Measurements from ENCODE around the gene GLB1L3.
"Not testable (repeated sequence)": the region's sequence is repeated elsewhere in the genome, so short reads cannot be mapped to it uniquely, and the experiment has no call there.

GLB1L3 gene

GRCh38 chr11:134275188-134275533, 1.0 kb upstream of the GLB1L3 start:
- no peak for DNase-seq (ENCODE audit: low read depth in 4 of 4, low spot score in 1 of 4)

GRCh38 chr11:134276396-134277182, 410 bp downstream of the GLB1L3 start:
- DNase-seq (ENCODE audit: low read depth in 4 of 4, low spot score in 1 of 4) = no peak

GRCh38 chr11:134277183-134278001, 1.2 kb downstream of the GLB1L3 start:
- no peak for DNase-seq (ENCODE audit: low read depth in 4 of 4, low spot score in 1 of 4)

GRCh38 chr11:134278356-134278755, 2.2 kb downstream of the GLB1L3 start:
- no peak for DNase-seq (ENCODE audit: low read depth in 4 of 4, low spot score in 1 of 4)

GRCh38 chr11:134281635-134282034, 5.5 kb downstream of the GLB1L3 start:
- DNase-seq (ENCODE audit: low read depth in 4 of 4, low spot score in 1 of 4) = not testable (repeated sequence)

GRCh38 chr11:134282121-134283045, 6.2 kb downstream of the GLB1L3 start:
- no peak for DNase-seq (ENCODE audit: low read depth in 4 of 4, low spot score in 1 of 4)

- DNase-seq (ENCODE audit: low read depth in 4 of 4, low spot score in 1 of 4) = no peak
Measured at GRCh38 chr11:134283461-134284230, 7.5 kb downstream of the GLB1L3 start.

GRCh38 chr11:134284349-134284748, 8.2 kb downstream of the GLB1L3 start:
- DNase-seq (ENCODE audit: low read depth in 4 of 4, low spot score in 1 of 4) = not testable (repeated sequence)

- DNase-seq (ENCODE audit: low read depth in 4 of 4, low spot score in 1 of 4) = no peak
Measured at GRCh38 chr11:134287561-134287960, 11.4 kb downstream of the GLB1L3 start.

- DNase-seq (ENCODE audit: low read depth in 4 of 4, low spot score in 1 of 4) = no peak
Measured at GRCh38 chr11:134288486-134288885, 12.3 kb downstream of the GLB1L3 start.

GRCh38 chr11:134289167-134289566, 13.0 kb downstream of the GLB1L3 start:
- no peak for DNase-seq (ENCODE audit: low read depth in 4 of 4, low spot score in 1 of 4)

- no peak for DNase-seq (ENCODE audit: low read depth in 4 of 4, low spot score in 1 of 4)
Measured at GRCh38 chr11:134289789-134290188, 13.6 kb downstream of the GLB1L3 start.

GRCh38 chr11:134290646-134291045, 14.5 kb downstream of the GLB1L3 start:
- no peak for DNase-seq (ENCODE audit: low read depth in 4 of 4, low spot score in 1 of 4)

GRCh38 chr11:134291196-134291595, 15.0 kb downstream of the GLB1L3 start:
- DNase-seq (ENCODE audit: low read depth in 4 of 4, low spot score in 1 of 4) = no peak

- no peak for DNase-seq (ENCODE audit: low read depth in 4 of 4, low spot score in 1 of 4)
Measured at GRCh38 chr11:134292661-134293060, 16.5 kb downstream of the GLB1L3 start.

- no peak for DNase-seq (ENCODE audit: low read depth in 4 of 4, low spot score in 1 of 4)
Measured at GRCh38 chr11:134293119-134294113, 17.2 kb downstream of the GLB1L3 start.

- DNase-seq (ENCODE audit: low read depth in 4 of 4, low spot score in 1 of 4) = no peak
Measured at GRCh38 chr11:134294664-134295063, 18.5 kb downstream of the GLB1L3 start.

GRCh38 chr11:134312223-134312622, 36.0 kb downstream of the GLB1L3 start:
- no peak for DNase-seq (ENCODE audit: low read depth in 4 of 4, low spot score in 1 of 4)

GRCh38 chr11:134312807-134313206, 36.6 kb downstream of the GLB1L3 start:
- DNase-seq (ENCODE audit: low read depth in 4 of 4, low spot score in 1 of 4) = no peak
